ENCODE measurements around the gene COX5A. TPM values are rescaled to one million over a fixed set of nuclear protein-coding genes. Genes with fewer than 3 reads are reported as not detected.

COX5A gene
- total and polyA plus RNA-seq, 2 of the 13 experiments (the other 11 are each of a cell fraction or from before 2014, with no cell fraction given) = 158 to 218 TPM

DNA sequence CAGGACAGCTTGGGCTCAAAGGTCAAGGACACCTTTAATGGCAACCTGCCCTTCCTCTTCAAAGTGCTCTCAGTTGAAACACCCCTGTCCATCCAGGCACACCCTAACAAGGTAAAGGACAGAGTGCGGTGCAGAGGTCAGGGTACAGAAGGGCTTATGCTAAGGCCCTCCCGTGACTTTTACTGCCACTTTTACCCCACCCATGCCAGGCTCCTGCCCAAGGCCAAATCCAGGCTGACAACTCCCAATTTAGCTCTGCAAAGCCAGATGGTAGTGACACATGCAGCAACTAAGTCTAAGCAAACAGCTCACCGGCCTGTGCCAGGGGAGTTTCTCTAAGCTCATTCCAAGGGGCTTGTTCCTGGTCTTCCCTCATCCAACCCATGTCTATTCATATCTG, 46.4 kb downstream of the COX5A start (continued):
- TF ChIP-seq, protein P1, sequence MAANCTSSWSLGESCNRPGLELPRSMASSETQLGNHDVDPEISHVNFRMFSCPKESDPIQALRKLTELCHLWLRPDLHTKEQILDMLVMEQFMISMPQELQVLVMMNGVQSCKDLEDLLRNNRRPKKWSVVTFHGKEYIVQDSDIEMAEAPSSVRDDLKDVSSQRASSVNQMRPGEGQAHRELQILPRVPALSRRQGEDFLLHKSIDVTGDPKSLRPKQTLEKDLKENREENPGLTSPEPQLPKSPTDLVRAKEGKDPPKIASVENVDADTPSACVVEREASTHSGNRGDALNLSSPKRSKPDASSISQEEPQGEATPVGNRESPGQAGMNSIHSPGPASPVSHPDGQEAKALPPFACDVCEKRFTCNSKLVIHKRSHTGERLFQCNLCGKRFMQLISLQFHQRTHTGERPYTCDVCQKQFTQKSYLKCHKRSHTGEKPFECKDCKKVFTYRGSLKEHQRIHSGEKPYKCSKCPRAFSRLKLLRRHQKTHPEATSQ (CRISPR knock-in tag; IDR thresholded peaks at IDR 0.05; ENCODE audit: borderline replicate concordance) = 0 out of 2 replicates have a peak, but pooled peaks have one; percentile 52
- TF ChIP-seq ZNF878 (CRISPR knock-in tag; IDR thresholded peaks at IDR 0.05) (no peak), ESRRA (CRISPR knock-in tag; IDR thresholded peaks at IDR 0.05; ENCODE audit: low read depth) (peak; percentile 46; the same call in 1 of the 2 replicates), ZNF367 (CRISPR knock-in tag; IDR thresholded peaks at IDR 0.05; ENCODE audit: borderline replicate concordance) (no peak), HNF4G (IDR thresholded peaks at IDR 0.05; ENCODE audit: borderline replicate concordance, low read depth, low read length) (peak; percentile 47), HNF4G (CRISPR knock-in tag; IDR thresholded peaks at IDR 0.05; ENCODE audit: borderline replicate concordance, low read depth) (no peak), ZFYVE20 (CRISPR knock-in tag; IDR thresholded peaks at IDR 0.05; ENCODE audit: borderline replicate concordance, low read depth) (no peak), NR2F6 (IDR thresholded peaks at IDR 0.05) (peak; percentile 46), NR2F6 (CRISPR knock-in tag; IDR thresholded peaks at IDR 0.05) (peak; percentile 35; the same call in 1 of the 2 replicates), ZNF44 (CRISPR knock-in tag; IDR thresholded peaks at IDR 0.05) (no peak), FOXA1 (IDR thresholded peaks at IDR 0.05) (no peak), FOXA1 (CRISPR knock-in tag; IDR thresholded peaks at IDR 0.05) (no peak), SAP130 (CRISPR knock-in tag; IDR thresholded peaks at IDR 0.05; ENCODE audit: low read depth) (peak; percentile 29; the same call in 1 of the 2 replicates), ZNF615 (CRISPR knock-in tag; IDR thresholded peaks at IDR 0.05; ENCODE audit: borderline replicate concordance) (no peak), ZNF20 (CRISPR knock-in tag; IDR thresholded peaks at IDR 0.05) (no peak)
- TF ChIP-seq, protein P2, sequence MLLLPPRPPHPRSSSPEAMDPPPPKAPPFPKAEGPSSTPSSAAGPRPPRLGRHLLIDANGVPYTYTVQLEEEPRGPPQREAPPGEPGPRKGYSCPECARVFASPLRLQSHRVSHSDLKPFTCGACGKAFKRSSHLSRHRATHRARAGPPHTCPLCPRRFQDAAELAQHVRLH (CRISPR knock-in tag; IDR thresholded peaks at IDR 0.05; ENCODE audit: borderline replicate concordance, low read depth) = no peak

Measured in HepG2 (cell line).